ENCODE measurements around the gene NTSR2. TPM values are rescaled to one million over a fixed set of nuclear protein-coding genes. Genes with fewer than 3 reads are reported as not detected.

NTSR2 gene
- total and polyA plus RNA-seq, 2 donors (not counting 3 experiments of a cell fraction or from before 2014, with no cell fraction given), result not detected

GRCh38 chr2:11665028-11665427 lies 5.0 kb downstream of the NTSR2 start:
- intact Hi-C loops (cut with micrococcal nuclease), result no loop called here
- dilution Hi-C loops (cut with MboI; ENCODE audit: extremely low pct_ligation_motif_present, low sequenced_read_pairs), result no loop called here
- DNase-seq (ENCODE audit: low read depth, low spot score) (no peak), FAIRE-seq (no peak)
- Histone ChIP-seq H3K4me3 (replicated peaks in 1 of 3; ENCODE audit: insufficient read depth in 1 of 3, low read depth in 1 of 3, low read length in 3 of 3) (no peak overlapping the region), H2AFZ (ENCODE audit: low read depth, low read length) (no peak overlapping the region), H4K20me1 (replicated peaks; ENCODE audit: control insufficient read depth, extremely low read depth, insufficient read depth, low read length) (no peaks in the 10 kb centered on the region), H3K79me2 (ENCODE audit: control insufficient read depth, insufficient read depth, low read length) (no peaks in the 10 kb centered on the region), H3K9ac (replicated peaks; ENCODE audit: extremely low read depth, insufficient read depth, low read length) (no peak overlapping the region), H3K4me1 (ENCODE audit: control insufficient read depth, extremely low read depth, insufficient read depth, low read length) (no peaks in the 10 kb centered on the region), H3K4me2 (ENCODE audit: insufficient read depth, low read length) (no peak overlapping the region), H3K9me3 (replicated peaks; ENCODE audit: control insufficient read depth, insufficient read depth, low read length) (no peaks in the 10 kb centered on the region), H3K27ac (ENCODE audit: insufficient read depth, low read depth, low read length) (no peak overlapping the region), H3K36me3 (ENCODE audit: control insufficient read depth in 2 of 2, extremely low read depth in 1 of 2, insufficient read depth in 2 of 2, low read length in 2 of 2) (no peaks in the 10 kb centered on the region), H3K9me1 (replicated peaks; ENCODE audit: control insufficient read depth, extremely low read depth, insufficient read depth, low read length) (no peaks in the 10 kb centered on the region), H3K27me3 (ENCODE audit: control insufficient read depth in 2 of 2, insufficient read depth in 2 of 2, low read length in 2 of 2) (no peaks in the 10 kb centered on the region)
- ChIA-PET POLR2A (no interaction called here), CTCF (interaction anchor here (0.6 kb wide), 1 partner anchor 297 kb away, joined by 3 read pairs; no protein-coding TSS in a partner anchor)
- BruUV-seq (replicated peaks), result no TSS peak
- TF ChIP-seq FOS (IDR thresholded peaks at IDR 0.05; ENCODE audit: borderline replicate concordance, insufficient read depth, low read length) (no peak), CTCF (IDR thresholded peaks at IDR 0.05; ENCODE audit: extremely low read depth in 1 of 2, insufficient read depth in 1 of 2, low read depth in 1 of 2, low read length in 2 of 2) (no peak), MYC (IDR thresholded peaks at IDR 0.05; ENCODE audit: low read depth, low read length) (no peak), EZH2 (IDR thresholded peaks at IDR 0.05; ENCODE audit: borderline replicate concordance, low read depth, low read length, severe bottlenecking) (no peak), POLR2AphosphoS5 (IDR thresholded peaks at IDR 0.05; ENCODE audit: insufficient read depth, low read depth, low read length) (no peak), GATA2 (IDR thresholded peaks at IDR 0.05; ENCODE audit: insufficient read depth, insufficient read length, low read depth, low read length) (no peak), MAX (IDR thresholded peaks at IDR 0.05; ENCODE audit: insufficient read depth, insufficient read length) (no peak), JUN (IDR thresholded peaks at IDR 0.05; ENCODE audit: borderline replicate concordance, insufficient read depth, insufficient read length, low read depth) (no peak), POLR2A (IDR thresholded peaks at IDR 0.05; ENCODE audit: low read depth, low read length) (no peak)
